Adipocyte (in vitro differentiated cells): Measurements from ENCODE around the gene NFIB.

Experiments used
- DNase-seq: peaks from one replicate; pipeline ENCODE4 v3.0.0-alpha.2; 2015; ENCODE audit warnings: low read depth
- H3K27me3 ChIP-seq: replicated peaks from 2 replicates; pipeline ENCODE4 v1.7.0; 2013; ENCODE audit warnings: mild to moderate bottlenecking, low read length, moderate library complexity; ENCODE audit not compliant: control insufficient read depth, insufficient read depth
- H3K36me3 ChIP-seq: 2 replicates; pipeline ENCODE4 v1.7.0; 2013; ENCODE audit warnings: low read length, mild to moderate bottlenecking, moderate library complexity; ENCODE audit not compliant: control insufficient read depth, insufficient read depth, severe bottlenecking
- H3K4me1 ChIP-seq: 2 replicates; pipeline ENCODE4 v1.7.0; 2013; ENCODE audit warnings: mild to moderate bottlenecking, low read length, moderate library complexity; ENCODE audit not compliant: control insufficient read depth, insufficient read depth
- H3K4me3 ChIP-seq: 2 replicates; pipeline ENCODE4 v1.7.0; 2013; ENCODE audit warnings: mild to moderate bottlenecking, low read length, moderate library complexity
- H3K9ac ChIP-seq: 2 replicates; pipeline ENCODE4 v1.7.0; 2013; ENCODE audit warnings: mild to moderate bottlenecking, low read length, moderate library complexity
- H3K9me3 ChIP-seq: 2 replicates; pipeline ENCODE4 v1.7.0; 2013; ENCODE audit warnings: mild to moderate bottlenecking, low read length, moderate library complexity; ENCODE audit not compliant: control insufficient read depth

The NFIB gene

GRCh38 chr9:14309403-14309802, 4.5 kb downstream of the NFIB start:
- H3K27me3 ChIP-seq, result no peaks in the 10 kb centered on the region
- H3K4me1 ChIP-seq, result peaks cover 47% of the 10 kb centered on the region
- peak overlapping the region; percentile 94 for H3K4me3 ChIP-seq
- peaks cover 18% of the 10 kb centered on the region for H3K36me3 ChIP-seq
- peak overlapping the region; percentile 97 for H3K9ac ChIP-seq
- H3K9me3 ChIP-seq, result no peaks in the 10 kb centered on the region
- DNase-seq, result no peak

GRCh38 chr9:14308853-14309145, 5.1 kb downstream of the NFIB start:
- H3K9ac ChIP-seq, result peak overlapping the region; percentile 97
- peaks cover 47% of the 10 kb centered on the region for H3K4me1 ChIP-seq
- H3K27me3 ChIP-seq, result no peaks in the 10 kb centered on the region
- DNase-seq, result no peak
- H3K4me3 ChIP-seq, result peak overlapping the region; percentile 94
- H3K36me3 ChIP-seq, result peaks cover 18% of the 10 kb centered on the region
- no peaks in the 10 kb centered on the region for H3K9me3 ChIP-seq

- Histone ChIP-seq H3K36me3 (peaks cover 18% of the 10 kb centered on the region), H3K9ac (peak overlapping the region; percentile 97), H3K4me3 (peak overlapping the region; percentile 94), H3K4me1 (peaks cover 48% of the 10 kb centered on the region), H3K27me3 (no peaks in the 10 kb centered on the region), H3K9me3 (no peaks in the 10 kb centered on the region)
- DNase-seq, result no peak
Measured at GRCh38 chr9:14307989-14308852, 5.7 kb downstream of the NFIB start.

GRCh38 chr9:14306672-14307660, 7.0 kb downstream of the NFIB start:
- DNase-seq, result no peak
- H3K9me3 ChIP-seq, result no peaks in the 10 kb centered on the region
- peaks cover 18% of the 10 kb centered on the region for H3K36me3 ChIP-seq
- peaks cover 60% of the 10 kb centered on the region for H3K4me1 ChIP-seq
- H3K27me3 ChIP-seq, result no peaks in the 10 kb centered on the region
- peak overlapping the region; percentile 97 for H3K9ac ChIP-seq
- H3K4me3 ChIP-seq, result peak overlapping the region; percentile 94

GRCh38 chr9:14306188-14306587, 7.8 kb downstream of the NFIB start:
- DNase-seq, result no peak
- H3K4me3 ChIP-seq, result peak overlapping the region; percentile 94

GRCh38 chr9:14304259-14304658, 9.7 kb downstream of the NFIB start:
- H3K27me3 ChIP-seq, result no peaks in the 10 kb centered on the region
- no peak overlapping the region for H3K4me3 ChIP-seq
- H3K9me3 ChIP-seq, result no peaks in the 10 kb centered on the region

More at GRCh38 chr9:14306188-14306587, 7.8 kb downstream of the NFIB start:
- H3K9me3 ChIP-seq, result no peaks in the 10 kb centered on the region
- H3K4me1 ChIP-seq, result peaks cover 68% of the 10 kb centered on the region
- H3K27me3 ChIP-seq, result no peaks in the 10 kb centered on the region
- H3K36me3 ChIP-seq, result peaks cover 18% of the 10 kb centered on the region
- H3K9ac ChIP-seq, result no peak overlapping the region

GRCh38 chr9:14303521-14303920, 10.4 kb downstream of the NFIB start:
- DNase-seq, result no peak
- H3K36me3 ChIP-seq, result peaks cover 18% of the 10 kb centered on the region
- no peaks in the 10 kb centered on the region for H3K9me3 ChIP-seq
- H3K27me3 ChIP-seq, result no peaks in the 10 kb centered on the region
- no peak overlapping the region for H3K9ac ChIP-seq
- no peak overlapping the region for H3K4me3 ChIP-seq
- H3K4me1 ChIP-seq, result peaks cover 54% of the 10 kb centered on the region

More at GRCh38 chr9:14304259-14304658, 9.7 kb downstream of the NFIB start:
- H3K9ac ChIP-seq, result no peak overlapping the region
- H3K4me1 ChIP-seq, result peaks cover 56% of the 10 kb centered on the region
- H3K36me3 ChIP-seq, result peaks cover 18% of the 10 kb centered on the region
- no peak for DNase-seq

GRCh38 chr9:14303100-14303499, 10.8 kb downstream of the NFIB start:
- peaks cover 52% of the 10 kb centered on the region for H3K4me1 ChIP-seq
- H3K9ac ChIP-seq, result no peak overlapping the region
- no peak for DNase-seq
- H3K36me3 ChIP-seq, result peaks cover 18% of the 10 kb centered on the region
- no peaks in the 10 kb centered on the region for H3K27me3 ChIP-seq
- H3K4me3 ChIP-seq, result no peak overlapping the region
- H3K9me3 ChIP-seq, result no peaks in the 10 kb centered on the region

GRCh38 chr9:14302405-14302804, 11.5 kb downstream of the NFIB start:
- H3K9ac ChIP-seq, result no peak overlapping the region
- no peaks in the 10 kb centered on the region for H3K9me3 ChIP-seq
- peaks cover 18% of the 10 kb centered on the region for H3K36me3 ChIP-seq
- peaks cover 48% of the 10 kb centered on the region for H3K4me1 ChIP-seq
- DNase-seq, result peak; percentile 14
- H3K27me3 ChIP-seq, result no peaks in the 10 kb centered on the region
- no peak overlapping the region for H3K4me3 ChIP-seq

GRCh38 chr9:14301583-14302021, 12.3 kb downstream of the NFIB start:
- Histone ChIP-seq H3K9ac (no peak overlapping the region), H3K9me3 (no peaks in the 10 kb centered on the region), H3K27me3 (no peaks in the 10 kb centered on the region), H3K4me3 (no peak overlapping the region), H3K36me3 (peaks cover 12% of the 10 kb centered on the region), H3K4me1 (peaks cover 48% of the 10 kb centered on the region)
- DNase-seq, result no peak

- Histone ChIP-seq H3K4me3 (no peak overlapping the region), H3K9ac (no peak overlapping the region), H3K27me3 (no peaks in the 10 kb centered on the region), H3K36me3 (peaks cover 9% of the 10 kb centered on the region), H3K4me1 (peaks cover 52% of the 10 kb centered on the region), H3K9me3 (no peaks in the 10 kb centered on the region)
- DNase-seq, result no peak
Measured at GRCh38 chr9:14301006-14301405, 12.9 kb downstream of the NFIB start.
